PC-9 (cell line): ENCODE results near the gene CFAP119. TPM values are rescaled to one million over a fixed set of nuclear protein-coding genes. Genes with fewer than 3 reads are reported as not detected.

ENCODE experiments used
- BruUV-seq: library from RNA; stranded (reverse); fragments of 400-500 nt; replicated peaks from 2 replicates; lab custom pipeline; 2021; lab: Mats Ljungman, UMichigan
- CTCF ChIA-PET: fragments of 300-600 bp; sonication (Branson Sonifier 250); formaldehyde crosslinking; loops from one replicate; lab custom pipeline; 2022; ENCODE audit warnings: antibody characterized with exemption; lab: Charles Lee
- POLR2A ChIA-PET: fragments of 300-600 bp; sonication (Branson Sonifier 250); formaldehyde crosslinking; loops from one replicate; lab custom pipeline; 2022; ENCODE audit warnings: antibody characterized with exemption; ENCODE audit not compliant: unreplicated experiment; lab: Charles Lee
- DNase-seq, 2 experiments: peaks; one replicate each; pipeline versions ENCODE4 v3.0.0 to v3.0.0-alpha.2; 2015 to 2022; ENCODE audit warnings: mixed read lengths in 1 of 2
- H2AFZ ChIP-seq: fragments of 200-600 bp; sonication (generic); 2 replicates; pipeline ENCODE4 v1.8.1; 2017; ENCODE audit warnings: antibody characterized with exemption
- H3F3A ChIP-seq: fragments of 200-600 bp; sonication (generic); 2 replicates; pipeline ENCODE4 v1.8.1; 2017; ENCODE audit warnings: antibody characterized with exemption, mild to moderate bottlenecking, low read depth; ENCODE audit not compliant: insufficient read depth
- H3K27ac ChIP-seq: fragments of 200-600 bp; sonication (generic); 2 replicates; pipeline ENCODE4 v1.6.1; 2016; ENCODE audit warnings: mixed run types
- H3K27me3 ChIP-seq: fragments of 200-600 bp; sonication (generic); 2 replicates; pipeline ENCODE4 v1.6.1; 2016; ENCODE audit warnings: low read depth, mixed run types; ENCODE audit not compliant: insufficient read depth
- H3K36me3 ChIP-seq: fragments of 200-600 bp; sonication (generic); 2 replicates; pipeline ENCODE4 v1.6.1; 2016; ENCODE audit warnings: low read depth, mixed run types
- H3K4me1 ChIP-seq: fragments of 200-600 bp; sonication (generic); replicated peaks from 2 replicates; pipeline ENCODE4 v1.6.1; 2016; ENCODE audit warnings: mixed run types; ENCODE audit not compliant: insufficient read depth
- H3K4me2 ChIP-seq: fragments of 200-600 bp; sonication (generic); 2 replicates; pipeline ENCODE4 v1.6.1; 2017; ENCODE audit warnings: mixed run types
- H3K4me3 ChIP-seq: fragments of 200-600 bp; sonication (generic); 2 replicates; pipeline ENCODE4 v1.6.1; 2016; ENCODE audit warnings: mixed run types
- H3K79me2 ChIP-seq: fragments of 200-600 bp; sonication (generic); 2 replicates; pipeline ENCODE4 v1.6.1; 2017; ENCODE audit warnings: low read depth, mixed run types
- H3K9me2 ChIP-seq: fragments of 200-600 bp; sonication (generic); 2 replicates; pipeline ENCODE4 v1.8.1; 2017; ENCODE audit warnings: mild to moderate bottlenecking; ENCODE audit not compliant: insufficient read depth
- H3K9me3 ChIP-seq: fragments of 200-600 bp; sonication (generic); 2 replicates; pipeline ENCODE4 v1.8.1; 2016; ENCODE audit warnings: low read depth; ENCODE audit not compliant: insufficient read depth
- H4K20me1 ChIP-seq: fragments of 200-600 bp; sonication (generic); 2 replicates; pipeline ENCODE4 v1.8.1; 2017; ENCODE audit not compliant: insufficient read depth
- CTCF ChIP-seq: fragments of 200-600 bp; sonication (generic); conservative IDR thresholded peaks from 2 replicates; pipeline ENCODE4 v1.6.1; 2017; ENCODE audit warnings: mixed run types, antibody characterized with exemption, mild to moderate bottlenecking, moderate library complexity
- EZH2 ChIP-seq: fragments of 200-600 bp; sonication (generic); IDR thresholded peaks from 2 replicates; pipeline ENCODE4 v1.8.0; 2017; ENCODE audit warnings: antibody characterized with exemption, low read depth
- intact Hi-C: fragments of 100-400 bp; cut with micrococcal nuclease; formaldehyde crosslinking; loops from one replicate; pipeline ENCODE4 v1.10.0; 2022; ENCODE audit not compliant: unreplicated experiment
- total RNA-seq: library from RNA; stranded (reverse); gene quantifications from 2 replicates; pipeline ENCODE4 v1.2.3, GENCODE V29; 2021

Gene CFAP119
- total RNA-seq, 1 experiment from 2014 or later = 19.9 TPM

GRCh38 chr16:30802936-30803335, 41.1 kb upstream of the CFAP119 start:
- Histone ChIP-seq H3K79me2 (no peaks in the 10 kb centered on the region), H3K36me3 (no peaks in the 10 kb centered on the region), H2AFZ (no peak overlapping the region), H3K27me3 (no peaks in the 10 kb centered on the region), H3F3A (peaks cover 30% of the 10 kb centered on the region), H3K27ac (no peak overlapping the region), H4K20me1 (no peaks in the 10 kb centered on the region), H3K9me3 (no peaks in the 10 kb centered on the region), H3K4me3 (no peak overlapping the region), H3K4me1 (peaks cover 12% of the 10 kb centered on the region), H3K4me2 (no peak overlapping the region), H3K9me2 (no peaks in the 10 kb centered on the region)
- no TSS peak for BruUV-seq
- ChIA-PET POLR2A (no interaction called here), CTCF (interaction anchor here (0.6 kb wide), 1 partner anchor 12 kb away, joined by 5 read pairs; no protein-coding TSS in a partner anchor)
- DNase-seq = no peak
- intact Hi-C loops = no loop called here
- TF ChIP-seq CTCF = no peak
- TF ChIP-seq EZH2 = no peak

- H3K9me2 ChIP-seq = no peaks in the 10 kb centered on the region
- H3K27me3 ChIP-seq = no peaks in the 10 kb centered on the region
- peaks cover 11% of the 10 kb centered on the region for H3F3A ChIP-seq
- H3K36me3 ChIP-seq = no peaks in the 10 kb centered on the region
- intact Hi-C loops = no loop called here
- POLR2A ChIA-PET = interaction anchor here (0.6 kb wide), 2 partner anchors 711 to 732 kb away, joined by 4 to 6 read pairs; partner anchors contain the start of gene ALDOA
- TF ChIP-seq CTCF (no peak; the same call in 1 of the 2 replicates), EZH2 (no peak)
- H3K4me2 ChIP-seq = no peak overlapping the region
- no peaks in the 10 kb centered on the region for H3K9me3 ChIP-seq
- peak in 1 of 2 experiments; percentile 34 for DNase-seq
- H3K4me1 ChIP-seq = peaks cover 8% of the 10 kb centered on the region
- H3K4me3 ChIP-seq = no peak overlapping the region
- BruUV-seq = no TSS peak
- no peaks in the 10 kb centered on the region for H3K79me2 ChIP-seq
- no peaks in the 10 kb centered on the region for H4K20me1 ChIP-seq
- H2AFZ ChIP-seq = no peak overlapping the region
- H3K27ac ChIP-seq = no peak overlapping the region
- CTCF ChIA-PET = no interaction called here
Measured at GRCh38 chr16:30797670-30798309, 35.9 kb upstream of the CFAP119 start.

- no peaks in the 10 kb centered on the region for H4K20me1 ChIP-seq
- intact Hi-C loops = no loop called here
- TF ChIP-seq CTCF (no peak), EZH2 (no peak)
- H3K9me2 ChIP-seq = no peaks in the 10 kb centered on the region
- H3K79me2 ChIP-seq = no peaks in the 10 kb centered on the region
- H3K4me2 ChIP-seq = no peak overlapping the region
- H3K4me3 ChIP-seq = no peak overlapping the region
- BruUV-seq = no TSS peak
- peak in 1 of 2 experiments; percentile 33 for DNase-seq
- no peaks in the 10 kb centered on the region for H3K36me3 ChIP-seq
- H3K9me3 ChIP-seq = no peaks in the 10 kb centered on the region
- no peaks in the 10 kb centered on the region for H3K27me3 ChIP-seq
- H3F3A ChIP-seq = peaks cover 11% of the 10 kb centered on the region
- ChIA-PET CTCF (no interaction called here), POLR2A (no interaction called here)
- H2AFZ ChIP-seq = no peak overlapping the region
- H3K4me1 ChIP-seq = peaks cover 8% of the 10 kb centered on the region
- no peak overlapping the region for H3K27ac ChIP-seq
Measured at GRCh38 chr16:30794634-30795033, 32.8 kb upstream of the CFAP119 start.
